ENCODE measurements around the gene NUDCD3.

NUDCD3 gene

GRCh38 chr7:44335184-44335583 lies 155.3 kb downstream of the NUDCD3 start:
- Histone ChIP-seq H3K9ac (ENCODE audit: low read length) (no peak overlapping the region), H3K36me3 (ENCODE audit: low read length) (no peaks in the 10 kb centered on the region), H3K9me2 (replicated peaks; ENCODE audit: insufficient read depth, low read length) (no peaks in the 10 kb centered on the region), H3K79me2 (ENCODE audit: insufficient read depth, low read length) (no peaks in the 10 kb centered on the region), H3K27me3 (ENCODE audit: low read length) (no peaks in the 10 kb centered on the region), H4K20me1 (ENCODE audit: low read depth, low read length) (no peaks in the 10 kb centered on the region), H3F3A (ENCODE audit: insufficient read depth) (peaks cover 13% of the 10 kb centered on the region; the same call in 1 of the 2 replicates), H3K9me3 (ENCODE audit: insufficient read depth, low read length) (0 out of 2 replicates have a peak, but pooled peaks cover 4% of the 10 kb centered on the region), H3K4me3 (ENCODE audit: insufficient read depth, low read length, poor library complexity, severe bottlenecking) (no peak overlapping the region), H3K27ac (ENCODE audit: low read depth, low read length) (no peak overlapping the region), H3K4me2 (ENCODE audit: low read depth, low read length, poor library complexity, severe bottlenecking) (no peak overlapping the region), H2AFZ (ENCODE audit: low read depth, low read length, severe bottlenecking) (no peak overlapping the region)
- TF ChIP-seq CTCF (IDR thresholded peaks at IDR 0.05; ENCODE audit: insufficient read depth, low read length, poor library complexity, severe bottlenecking) = no peak
- no peak for TF ChIP-seq EZH2phosphoT487 (conservative IDR thresholded peaks at IDR 0.05; ENCODE audit: low read length)

GRCh38 chr7:44334734-44335097 lies 155.7 kb downstream of the NUDCD3 start:
- Histone ChIP-seq H3K9ac (ENCODE audit: low read length) (no peak overlapping the region), H3K27me3 (ENCODE audit: low read length) (no peaks in the 10 kb centered on the region), H2AFZ (ENCODE audit: low read depth, low read length, severe bottlenecking) (no peak overlapping the region), H4K20me1 (ENCODE audit: low read depth, low read length) (no peaks in the 10 kb centered on the region), H3K4me3 (ENCODE audit: insufficient read depth, low read length, poor library complexity, severe bottlenecking) (no peak overlapping the region), H3K79me2 (ENCODE audit: insufficient read depth, low read length) (no peaks in the 10 kb centered on the region), H3K9me2 (replicated peaks; ENCODE audit: insufficient read depth, low read length) (no peaks in the 10 kb centered on the region), H3K27ac (ENCODE audit: low read depth, low read length) (no peak overlapping the region), H3K9me3 (ENCODE audit: insufficient read depth, low read length) (0 out of 2 replicates have a peak, but pooled peaks cover 4% of the 10 kb centered on the region), H3K4me2 (ENCODE audit: low read depth, low read length, poor library complexity, severe bottlenecking) (no peak overlapping the region), H3F3A (ENCODE audit: insufficient read depth) (peaks cover 8% of the 10 kb centered on the region; the same call in 1 of the 2 replicates), H3K36me3 (ENCODE audit: low read length) (no peaks in the 10 kb centered on the region)
- no peak for TF ChIP-seq EZH2phosphoT487 (conservative IDR thresholded peaks at IDR 0.05; ENCODE audit: low read length)
- TF ChIP-seq CTCF (IDR thresholded peaks at IDR 0.05; ENCODE audit: insufficient read depth, low read length, poor library complexity, severe bottlenecking) = no peak

- H3K9me2 ChIP-seq (replicated peaks; ENCODE audit: insufficient read depth, low read length) = no peaks in the 10 kb centered on the region
- H3K36me3 ChIP-seq (ENCODE audit: low read length) = no peaks in the 10 kb centered on the region
- H3K27me3 ChIP-seq (ENCODE audit: low read length) = no peaks in the 10 kb centered on the region
- 0 out of 2 replicates have a peak, but pooled peaks cover 4% of the 10 kb centered on the region for H3K9me3 ChIP-seq (ENCODE audit: insufficient read depth, low read length)
- H3K4me3 ChIP-seq (ENCODE audit: insufficient read depth, low read length, poor library complexity, severe bottlenecking) = no peak overlapping the region
- H2AFZ ChIP-seq (ENCODE audit: low read depth, low read length, severe bottlenecking) = no peak overlapping the region
- no peak overlapping the region for H3K4me2 ChIP-seq (ENCODE audit: low read depth, low read length, poor library complexity, severe bottlenecking)
- no peaks in the 10 kb centered on the region for H4K20me1 ChIP-seq (ENCODE audit: low read depth, low read length)
- TF ChIP-seq EZH2phosphoT487 (conservative IDR thresholded peaks at IDR 0.05; ENCODE audit: low read length) = no peak
- no peaks in the 10 kb centered on the region for H3K79me2 ChIP-seq (ENCODE audit: insufficient read depth, low read length)
- peaks cover 7% of the 10 kb centered on the region; the same call in 1 of the 2 replicates for H3F3A ChIP-seq (ENCODE audit: insufficient read depth)
- no peak overlapping the region for H3K27ac ChIP-seq (ENCODE audit: low read depth, low read length)
- H3K9ac ChIP-seq (ENCODE audit: low read length) = no peak overlapping the region
These were observed 156.3 kb downstream of the NUDCD3 start for GRCh38 chr7:44333911-44334733.

GRCh38 chr7:44331682-44332081 lies 158.8 kb downstream of the NUDCD3 start:
- Histone ChIP-seq H3K27ac (ENCODE audit: low read depth, low read length) (no peak overlapping the region), H3F3A (ENCODE audit: insufficient read depth) (no peaks in the 10 kb centered on the region), H3K27me3 (ENCODE audit: low read length) (no peaks in the 10 kb centered on the region), H3K4me2 (ENCODE audit: low read depth, low read length, poor library complexity, severe bottlenecking) (no peak overlapping the region), H3K9ac (ENCODE audit: low read length) (no peak overlapping the region), H3K79me2 (ENCODE audit: insufficient read depth, low read length) (no peaks in the 10 kb centered on the region), H3K9me2 (replicated peaks; ENCODE audit: insufficient read depth, low read length) (no peaks in the 10 kb centered on the region), H3K36me3 (ENCODE audit: low read length) (no peaks in the 10 kb centered on the region), H3K4me3 (ENCODE audit: insufficient read depth, low read length, poor library complexity, severe bottlenecking) (no peak overlapping the region), H4K20me1 (ENCODE audit: low read depth, low read length) (no peaks in the 10 kb centered on the region), H2AFZ (ENCODE audit: low read depth, low read length, severe bottlenecking) (no peak overlapping the region), H3K9me3 (ENCODE audit: insufficient read depth, low read length) (no peaks in the 10 kb centered on the region)
- TF ChIP-seq EZH2phosphoT487 (conservative IDR thresholded peaks at IDR 0.05; ENCODE audit: low read length) = no peak
- no peak for TF ChIP-seq CTCF (IDR thresholded peaks at IDR 0.05; ENCODE audit: insufficient read depth, low read length, poor library complexity, severe bottlenecking)

All from SU-DHL-6 (cell line).